ENCODE data around the gene ATP13A3.

GRCh38 chr3:194365978-194366490, 120.8 kb downstream of the ATP13A3 start:
- no peak for TF ChIP-seq CTCF (conservative IDR thresholded peaks at IDR 0.05; ENCODE audit: low read depth, low read length)
- no peak for TF ChIP-seq EZH2 (IDR thresholded peaks at IDR 0.05; ENCODE audit: borderline replicate concordance, low read depth, low read length, poor library complexity, severe bottlenecking)
